HCT116 (cell line): Measurements from ENCODE around the gene PHPT1. TPM values are rescaled to one million over a fixed set of nuclear protein-coding genes. Genes with fewer than 3 reads are reported as not detected.

Experiments used
- ATAC-seq: fragments of 200-7000 bp; cut with Tn5 transposase; 2 replicates; pipeline ENCODE4 v1.9.1; 2020; ENCODE audit warnings: mild to moderate bottlenecking, moderate library complexity
- BruUV-seq: library from RNA; stranded (reverse); fragments of 400-500 nt; replicated peaks from 2 replicates; lab custom pipeline; 2021; lab: Mats Ljungman, UMichigan
- CTCF ChIA-PET: fragments of 300-600 bp; sonication (Branson Sonifier 250); formaldehyde crosslinking; loops from one replicate; lab custom pipeline; 2021; ENCODE audit warnings: antibody characterized with exemption; lab: Charles Lee
- POLR2A ChIA-PET: fragments of 300-600, 350-600 bp; sonication (Branson Sonifier 250); formaldehyde crosslinking; loops from one replicate; lab custom pipeline; 2021; ENCODE audit warnings: antibody characterized with exemption; lab: Charles Lee
- RAD21 ChIA-PET, 2 experiments: fragments of 300-600 bp; sonication (Branson Sonifier 250); formaldehyde crosslinking; loops; one replicate each; lab custom pipeline; 2023; ENCODE audit warnings: low total read pairs in 2 of 2; ENCODE audit not compliant: uncharacterized antibody in 2 of 2, unreplicated experiment in 2 of 2, low non-redundant PET in 1 of 2; lab: Charles Lee
- DNase-seq: peaks from one replicate; pipeline ENCODE4 v3.0.0-alpha.2; 2010; ENCODE audit warnings: low read depth, low spot score
- H2AFZ ChIP-seq: fragments of 200-600 bp; shearing (Covaris generic), sonication (generic); 2 replicates; pipeline ENCODE4 v1.6.1; 2017; ENCODE audit warnings: low read depth, mixed run types, mixed read lengths, antibody characterized with exemption, low read length; ENCODE audit not compliant: poor library complexity, severe bottlenecking
- H3K27ac ChIP-seq: 2 replicates; pipeline ENCODE4 v1.5.1; 2012; ENCODE audit warnings: low read depth, low read length
- H3K27me3 ChIP-seq: fragments of 200-600 bp; sonication (generic); 2 replicates; pipeline ENCODE4 v1.6.1; 2016; ENCODE audit warnings: mixed run types, low read length, mixed read lengths; ENCODE audit not compliant: insufficient read depth
- H3K36me3 ChIP-seq, 2 experiments: fragments of 200-500 bp in 1 of 2; fragments of 200-600 bp in 1 of 2; sonication (Bioruptor generic) in 1 of 2; sonication (generic) in 1 of 2; 2 replicates each; pipeline versions ENCODE4 v1.5.1 to v1.6.1; 2014 to 2016; ENCODE audit warnings: low read length in 2 of 2, inconsistent platforms in 1 of 2, mixed read lengths in 1 of 2, mixed run types in 1 of 2; ENCODE audit not compliant: insufficient read depth in 2 of 2, control insufficient read depth in 1 of 2
- H3K4me1 ChIP-seq, 2 experiments: fragments of 200-600 bp in 1 of 2; sonication (generic) in 1 of 2; 2 replicates each; pipeline versions ENCODE4 v1.5.1 to v1.6.1; 2012 to 2017; ENCODE audit warnings: low read length in 2 of 2, inconsistent platforms in 1 of 2, mild to moderate bottlenecking in 1 of 2, mixed read lengths in 1 of 2, mixed run types in 1 of 2, moderate library complexity in 1 of 2; ENCODE audit not compliant: insufficient read depth in 2 of 2, control insufficient read depth in 1 of 2
- H3K4me2 ChIP-seq: fragments of 200-600 bp; sonication (generic); 2 replicates; pipeline ENCODE4 v1.6.1; 2017; ENCODE audit warnings: mixed run types, low read length, mixed read lengths
- H3K4me3 ChIP-seq, 2 experiments: fragments of 200-600 bp in 1 of 2; sonication (generic) in 1 of 2; replicated peaks in 1 of 2; 2 replicates each; pipeline ENCODE4 v1.5.1; 2011 to 2016; ENCODE audit warnings: low read length in 2 of 2, control low read depth in 1 of 2, low read depth in 1 of 2, mild to moderate bottlenecking in 1 of 2, mixed read lengths in 1 of 2, mixed run types in 1 of 2
- H3K79me2 ChIP-seq: fragments of 200-600 bp; sonication (generic); 2 replicates; pipeline ENCODE4 v1.6.1; 2017; ENCODE audit warnings: mild to moderate bottlenecking, mixed run types, low read length, moderate library complexity, mixed read lengths; ENCODE audit not compliant: insufficient read depth
- H3K9ac ChIP-seq: fragments of 200-600 bp; sonication (generic); 2 replicates; pipeline ENCODE4 v1.6.1; 2016; ENCODE audit warnings: low read length, mixed read lengths
- H3K9me2 ChIP-seq: fragments of 200-600 bp; sonication (generic), shearing (Covaris generic); 2 replicates; pipeline ENCODE4 v1.6.1; 2017; ENCODE audit warnings: mixed run types, mild to moderate bottlenecking, moderate library complexity; ENCODE audit not compliant: insufficient read depth
- H3K9me3 ChIP-seq, 2 experiments: fragments of 200-500 bp in 1 of 2; fragments of 200-600 bp in 1 of 2; sonication (Bioruptor generic) in 1 of 2; sonication (generic) in 1 of 2; 2 replicates each; pipeline ENCODE4 v1.6.1; 2014 to 2017; ENCODE audit warnings: low read length in 2 of 2, mixed read lengths in 2 of 2, inconsistent platforms in 1 of 2, low read depth in 1 of 2, mild to moderate bottlenecking in 1 of 2, mixed run types in 1 of 2, moderate library complexity in 1 of 2; ENCODE audit not compliant: control insufficient read depth in 1 of 2, insufficient read depth in 1 of 2
- H4K20me1 ChIP-seq: fragments of 200-600 bp; sonication (generic), shearing (Covaris generic); 2 replicates; pipeline ENCODE4 v1.6.1; 2017; ENCODE audit warnings: mixed run types, mild to moderate bottlenecking, moderate library complexity; ENCODE audit not compliant: insufficient read depth
- CEBPB ChIP-seq: IDR thresholded peaks from 2 replicates; pipeline ENCODE4 v1.6.1; 2012; ENCODE audit warnings: low read depth
- EGR1 ChIP-seq: IDR thresholded peaks from 2 replicates; pipeline ENCODE4 v1.6.1; 2012; ENCODE audit warnings: low read depth
- ELF1 ChIP-seq: IDR thresholded peaks from 2 replicates; pipeline ENCODE4 v1.6.1; 2012; ENCODE audit warnings: low read depth, borderline replicate concordance
- EZH2 ChIP-seq: fragments of 200-600 bp; sonication (generic); IDR thresholded peaks from 2 replicates; pipeline ENCODE4 v1.6.1; 2017; ENCODE audit warnings: antibody characterized with exemption, mixed run types
- EZH2phosphoT487 ChIP-seq: fragments of 200-600 bp; IDR thresholded peaks from 2 replicates; pipeline ENCODE4 v1.6.1; 2018; ENCODE audit warnings: antibody characterized with exemption, borderline replicate concordance
- JUND ChIP-seq: IDR thresholded peaks from 2 replicates; pipeline ENCODE4 v1.6.1; 2012
- POLR2AphosphoS5 ChIP-seq: IDR thresholded peaks from 2 replicates; pipeline ENCODE4 v1.6.1; 2011; ENCODE audit warnings: mild to moderate bottlenecking, low read depth, low read length, moderate library complexity
- SIN3A ChIP-seq: IDR thresholded peaks from 2 replicates; pipeline ENCODE4 v1.6.1; 2012; ENCODE audit warnings: low read depth
- SP1 ChIP-seq: IDR thresholded peaks from 2 replicates; pipeline ENCODE4 v1.6.1; 2012; ENCODE audit warnings: low read depth
- YY1 ChIP-seq: IDR thresholded peaks from 2 replicates; pipeline ENCODE4 v1.6.1; 2011; ENCODE audit warnings: low read length, low read depth, moderate library complexity, mild to moderate bottlenecking; ENCODE audit not compliant: insufficient replicate concordance; ENCODE audit errors: extremely low read depth
- ZFX ChIP-seq: fragments of 450-650 bp; IDR thresholded peaks from 2 replicates; pipeline ENCODE4 v1.6.1; 2017
- ZNF274 ChIP-seq: fragments of 200-500 bp; sonication (Bioruptor generic); IDR thresholded peaks from 2 replicates; pipeline ENCODE4 v1.6.1; 2014; ENCODE audit warnings: mild to moderate bottlenecking, low read depth, low read length, inconsistent platforms
- intact Hi-C: fragments of 100-400 bp; cut with micrococcal nuclease; formaldehyde crosslinking; loops from 2 replicates; pipeline ENCODE4 v1.10.0; 2022
- total RNA-seq: library from RNA; stranded (reverse); gene quantifications from one replicate; pipeline ENCODE4 v1.2.1, GENCODE V29; 2021; ENCODE audit not compliant: unreplicated experiment
- TF ChIP-seq, protein P1 (sequence below): IDR thresholded peaks from 2 replicates; pipeline ENCODE4 v1.6.1; 2012
- TF ChIP-seq, protein P2 (sequence below): IDR thresholded peaks from 2 replicates; pipeline ENCODE4 v1.6.1; 2011; ENCODE audit warnings: mild to moderate bottlenecking, low read length, moderate library complexity; ENCODE audit not compliant: insufficient replicate concordance; ENCODE audit errors: extremely low read depth
- TF ChIP-seq, protein P3 (sequence below): IDR thresholded peaks from 2 replicates; pipeline ENCODE4 v1.6.1; 2012

The PHPT1 gene
- total RNA-seq, 1 experiment from 2014 or later = 148 TPM

DNA sequence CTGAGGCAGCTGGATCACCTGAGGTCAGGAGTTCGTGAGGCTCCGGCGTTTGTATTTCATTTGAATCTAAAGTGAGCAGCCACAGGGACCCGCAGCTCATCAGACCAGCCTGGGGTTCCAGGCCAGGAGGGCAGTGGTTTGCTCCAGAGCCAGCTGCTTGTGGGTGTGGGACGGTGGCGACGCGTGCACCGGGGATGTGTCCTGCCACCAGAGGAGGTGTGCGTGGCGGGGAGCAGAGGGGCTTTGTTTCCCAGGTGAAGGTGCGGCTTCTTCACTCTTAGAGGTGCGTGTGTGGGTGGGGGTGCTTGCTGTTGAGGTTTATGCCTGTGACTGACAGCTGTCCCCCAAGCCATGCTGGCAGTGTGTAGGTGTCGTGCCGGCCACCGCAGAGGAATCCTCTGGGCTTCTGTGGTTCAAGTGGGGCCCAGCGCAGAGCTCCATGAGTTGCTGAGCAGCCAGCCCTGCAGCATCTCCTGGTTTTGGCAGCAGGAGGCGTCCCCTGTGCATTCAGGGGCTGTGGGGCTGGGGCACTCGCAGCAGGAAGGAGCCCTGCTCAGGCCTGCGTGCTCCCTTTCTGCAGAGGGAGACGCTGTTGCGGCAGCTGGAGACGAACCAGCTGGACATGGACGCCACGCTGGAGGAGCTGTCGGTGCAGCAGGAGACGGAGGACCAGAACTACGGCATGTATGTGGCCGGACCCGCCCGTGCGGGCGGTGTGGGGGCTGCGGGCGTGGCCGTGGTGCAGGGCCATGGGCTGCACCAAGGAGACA lies 13.9 kb upstream of the PHPT1 start:
- TF ChIP-seq POLR2AphosphoS5 (no peak), ZNF274 (no peak), ELF1 (no peak), JUND (no peak), SP1 (no peak)
- TF ChIP-seq, all 23 proteins: peak for 0
- intact Hi-C loops = no loop called here
- BruUV-seq = no TSS peak
- DNase-seq = no peak
- ChIA-PET POLR2A (interaction anchor here (0.5 kb wide), 1 partner anchor 113 kb away, joined by 3 read pairs; no protein-coding TSS in a partner anchor), CTCF (no interaction called here), RAD21 (no interaction called here)
- Histone ChIP-seq H3K79me2 (no peaks in the 10 kb centered on the region), H3K4me3 (no peak overlapping the region), H3K9me2 (no peaks in the 10 kb centered on the region), H3K4me2 (no peak overlapping the region), H3K27ac (no peak overlapping the region; the same call in 1 of the 2 replicates), H3K9me3 (no peaks in the 10 kb centered on the region), H2AFZ (no peak overlapping the region), H4K20me1 (no peaks in the 10 kb centered on the region), H3K36me3 (peaks cover 3 to 9% of the 10 kb centered on the region in 2 experiments; a peak in 1 of 4 replicates), H3K27me3 (no peaks in the 10 kb centered on the region), H3K4me1 (peaks cover 2 to 7% of the 10 kb centered on the region in 2 experiments; a peak in 2 of 4 replicates), H3K9ac (no peak overlapping the region)
- ATAC-seq = no peak

DNA sequence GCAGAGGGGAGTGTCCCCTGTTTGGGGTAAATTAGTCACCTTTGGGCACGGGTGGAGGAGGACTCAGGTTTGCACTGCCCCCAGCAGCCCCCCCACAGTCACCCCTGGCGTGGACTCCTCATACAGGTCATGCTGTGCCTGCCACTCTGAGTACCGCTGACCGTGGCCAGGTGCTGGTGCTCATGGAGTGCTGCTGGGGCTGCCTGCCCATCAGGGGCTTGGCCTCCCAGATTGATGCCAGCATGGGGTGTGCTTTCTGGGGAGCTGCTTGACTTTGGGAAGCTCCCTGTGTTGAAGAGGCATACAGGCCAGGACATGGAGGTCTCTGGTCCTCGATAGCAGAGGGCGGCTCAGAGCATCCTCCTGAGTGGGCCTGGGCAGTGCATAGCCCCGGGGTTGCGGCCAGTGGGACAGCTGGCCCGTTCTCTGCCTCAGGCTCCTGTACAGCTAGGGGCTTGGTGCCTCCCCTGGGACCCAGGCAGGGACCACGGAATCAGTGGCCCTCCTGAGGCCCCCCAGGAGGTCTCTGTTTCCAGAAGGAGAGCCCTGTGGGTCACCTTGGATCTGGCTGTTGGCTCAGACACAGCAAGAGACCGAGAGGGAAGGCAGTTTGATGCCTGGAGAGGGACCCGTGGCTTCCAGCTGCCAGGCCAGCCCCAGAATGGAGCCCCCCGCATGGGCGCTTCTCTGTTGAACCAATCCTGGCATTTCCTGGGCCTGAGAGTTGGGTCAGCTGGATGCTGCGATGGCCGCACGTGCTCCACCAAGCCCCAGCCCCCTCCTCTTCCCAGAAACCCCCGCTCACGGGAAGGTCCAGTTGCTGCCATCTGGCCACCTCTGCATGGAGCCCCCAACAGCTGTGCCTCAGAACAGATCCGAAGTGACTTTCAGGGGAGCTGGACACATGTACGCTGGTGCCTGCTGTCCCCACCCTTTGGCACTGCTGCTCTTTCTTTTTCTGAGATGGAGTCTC lies 13.0 kb upstream of the PHPT1 start:
- ATAC-seq (no peak), DNase-seq (no peak)
- intact Hi-C loops = no loop called here
- no TSS peak for BruUV-seq
- H2AFZ ChIP-seq = no peak overlapping the region
- no peaks in the 10 kb centered on the region for H3K79me2 ChIP-seq
- POLR2A ChIA-PET = interaction anchor here (0.5 kb wide), 1 partner anchor 112 kb away, joined by 3 read pairs; no protein-coding TSS in a partner anchor
- H3K4me3 ChIP-seq = no peak overlapping the region
- no peaks in the 10 kb centered on the region for H3K27me3 ChIP-seq
- H3K4me2 ChIP-seq = no peak overlapping the region
- peaks cover 11 to 16% of the 10 kb centered on the region in 2 experiments for H3K4me1 ChIP-seq
- no peaks in the 10 kb centered on the region for H4K20me1 ChIP-seq
- no peaks in the 10 kb centered on the region for H3K9me2 ChIP-seq
- H3K9me3 ChIP-seq = no peaks in the 10 kb centered on the region
- CTCF ChIA-PET = no interaction called here
- 0 out of 4 replicates have a peak, but pooled peaks cover 3% of the 10 kb centered on the region in 2 experiments for H3K36me3 ChIP-seq
- no peak overlapping the region for H3K9ac ChIP-seq
- no peak overlapping the region for H3K27ac ChIP-seq
- RAD21 ChIA-PET = no interaction called here
- TF ChIP-seq, protein P1, sequence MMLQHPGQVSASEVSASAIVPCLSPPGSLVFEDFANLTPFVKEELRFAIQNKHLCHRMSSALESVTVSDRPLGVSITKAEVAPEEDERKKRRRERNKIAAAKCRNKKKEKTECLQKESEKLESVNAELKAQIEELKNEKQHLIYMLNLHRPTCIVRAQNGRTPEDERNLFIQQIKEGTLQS = no peak
- TF ChIP-seq EZH2phosphoT487 (no peak), SIN3A (no peak), EGR1 (no peak), EZH2 (no peak), ZNF274 (no peak), ZFX (no peak), YY1 (no peak), JUND (no peak), CEBPB (no peak)
- TF ChIP-seq, protein P2, sequence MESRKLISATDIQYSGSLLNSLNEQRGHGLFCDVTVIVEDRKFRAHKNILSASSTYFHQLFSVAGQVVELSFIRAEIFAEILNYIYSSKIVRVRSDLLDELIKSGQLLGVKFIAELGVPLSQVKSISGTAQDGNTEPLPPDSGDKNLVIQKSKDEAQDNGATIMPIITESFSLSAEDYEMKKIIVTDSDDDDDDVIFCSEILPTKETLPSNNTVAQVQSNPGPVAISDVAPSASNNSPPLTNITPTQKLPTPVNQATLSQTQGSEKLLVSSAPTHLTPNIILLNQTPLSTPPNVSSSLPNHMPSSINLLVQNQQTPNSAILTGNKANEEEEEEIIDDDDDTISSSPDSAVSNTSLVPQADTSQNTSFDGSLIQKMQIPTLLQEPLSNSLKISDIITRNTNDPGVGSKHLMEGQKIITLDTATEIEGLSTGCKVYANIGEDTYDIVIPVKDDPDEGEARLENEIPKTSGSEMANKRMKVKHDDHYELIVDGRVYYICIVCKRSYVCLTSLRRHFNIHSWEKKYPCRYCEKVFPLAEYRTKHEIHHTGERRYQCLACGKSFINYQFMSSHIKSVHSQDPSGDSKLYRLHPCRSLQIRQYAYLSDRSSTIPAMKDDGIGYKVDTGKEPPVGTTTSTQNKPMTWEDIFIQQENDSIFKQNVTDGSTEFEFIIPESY = no peak
- TF ChIP-seq, protein P3, sequence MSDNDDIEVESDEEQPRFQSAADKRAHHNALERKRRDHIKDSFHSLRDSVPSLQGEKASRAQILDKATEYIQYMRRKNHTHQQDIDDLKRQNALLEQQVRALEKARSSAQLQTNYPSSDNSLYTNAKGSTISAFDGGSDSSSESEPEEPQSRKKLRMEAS = no peak
